Hepatocyte (in vitro differentiated cells): Measurements from ENCODE around the gene ATAD2B. TPM values are rescaled to one million over a fixed set of nuclear protein-coding genes. Genes with fewer than 3 reads are reported as not detected.

Experiments
- DNase-seq: peaks from one replicate; pipeline ENCODE4 v3.0.0-alpha.2; 2016; ENCODE audit warnings: low spot score
- H2AFZ ChIP-seq: fragments of 200-600 bp; sonication (generic); 2 replicates; pipeline ENCODE4 v1.6.0; 2016; ENCODE audit warnings: antibody characterized with exemption, mild to moderate bottlenecking
- H3K27ac ChIP-seq: fragments of 200-600 bp; sonication (generic); 2 replicates; pipeline ENCODE4 v1.5.1; 2016; ENCODE audit warnings: mild to moderate bottlenecking
- H3K27me3 ChIP-seq: fragments of 200-600 bp; sonication (generic); 2 replicates; pipeline ENCODE4 v1.6.1; 2016
- H3K36me3 ChIP-seq: fragments of 200-600 bp; sonication (generic); replicated peaks from 2 replicates; pipeline ENCODE4 v1.5.1; 2016; ENCODE audit warnings: low read depth; ENCODE audit not compliant: insufficient read depth
- H3K4me1 ChIP-seq: fragments of 200-600 bp; sonication (generic); 2 replicates; pipeline ENCODE4 v1.5.1; 2016; ENCODE audit warnings: mild to moderate bottlenecking, moderate library complexity; ENCODE audit not compliant: insufficient read depth
- H3K4me2 ChIP-seq: fragments of 200-600 bp; sonication (generic); 2 replicates; pipeline ENCODE4 v1.6.0; 2016
- H3K4me3 ChIP-seq: fragments of 200-600 bp; sonication (generic); 2 replicates; pipeline ENCODE4 v1.5.1; 2016; ENCODE audit warnings: mild to moderate bottlenecking
- H3K79me2 ChIP-seq: fragments of 200-600 bp; sonication (generic); 2 replicates; pipeline ENCODE4 v1.6.0; 2017; ENCODE audit warnings: mild to moderate bottlenecking
- H3K9me2 ChIP-seq: fragments of 200-600 bp; sonication (generic); replicated peaks from 2 replicates; pipeline ENCODE4 v1.6.0; 2017; ENCODE audit warnings: mild to moderate bottlenecking; ENCODE audit not compliant: insufficient read depth
- H3K9me3 ChIP-seq: fragments of 200-600 bp; sonication (generic); 2 replicates; pipeline ENCODE4 v1.5.1; 2016; ENCODE audit warnings: low read depth, mild to moderate bottlenecking
- H4K20me1 ChIP-seq: fragments of 200-600 bp; sonication (generic); 2 replicates; pipeline ENCODE4 v1.6.0; 2016; ENCODE audit warnings: mild to moderate bottlenecking; ENCODE audit not compliant: insufficient read depth, poor library complexity, severe bottlenecking
- CTCF ChIP-seq: fragments of 200-600 bp; sonication (generic); IDR thresholded peaks from 2 replicates; pipeline ENCODE4 v1.5.1; 2016; ENCODE audit warnings: antibody characterized with exemption, mild to moderate bottlenecking; ENCODE audit not compliant: poor library complexity
- EZH2 ChIP-seq: fragments of 200-600 bp; sonication (generic); IDR thresholded peaks from 2 replicates; pipeline ENCODE4 v1.6.1; 2016; ENCODE audit warnings: antibody characterized with exemption, mild to moderate bottlenecking, borderline replicate concordance
- EZH2phosphoT487 ChIP-seq: fragments of 200-600 bp; sonication (generic); IDR thresholded peaks from one replicate; pipeline ENCODE4 v1.6.1; 2018; ENCODE audit warnings: antibody characterized with exemption, mild to moderate bottlenecking, low read depth, moderate library complexity; ENCODE audit not compliant: unreplicated experiment, severe bottlenecking
- WGBS: methylation state at CpG from one replicate; pipeline ENCODE4 v1.1.6; 2016; ENCODE audit warnings: low lambda C conversion rate; ENCODE audit errors: missing lambda C conversion rate; 5-methylcytosine and 5-hydroxymethylcytosine counted together
- polyA plus RNA-seq: library from polyadenylated mRNA; unstranded; fragments of >200 nt; fragmentation: Nextera tagmentation; extraction: Ambion mirVana; gene quantifications from 2 replicates; pipeline ENCODE4 v1.2.1, GENCODE V29; 2016
- total RNA-seq: library from RNA; depleted of rRNA; stranded (reverse); fragments of >200 nt; gene quantifications from 2 replicates; pipeline ENCODE4 v1.2.3, GENCODE V29; 2014

Gene ATAD2B
- total and polyA plus RNA-seq, 2 experiments from 2014 or later = 6.1 to 17.1 TPM

GRCh38 chr2:23859234-23859633 lies 67.7 kb downstream of the ATAD2B start:
- no peak for TF ChIP-seq EZH2phosphoT487
- TF ChIP-seq EZH2 = no peak
- no peak for TF ChIP-seq CTCF
- no peaks in the 10 kb centered on the region for H3K9me2 ChIP-seq
- no peak for DNase-seq
- H3K4me2 ChIP-seq = no peak overlapping the region
- 98% methylated on average over 2 of the region's 2 CpGs for WGBS
- no peaks in the 10 kb centered on the region for H3K9me3 ChIP-seq
- no peaks in the 10 kb centered on the region for H3K79me2 ChIP-seq
- no peaks in the 10 kb centered on the region for H3K27me3 ChIP-seq
- no peak overlapping the region for H3K27ac ChIP-seq
- H2AFZ ChIP-seq = no peak overlapping the region
- H3K36me3 ChIP-seq = no peaks in the 10 kb centered on the region
- no peaks in the 10 kb centered on the region for H4K20me1 ChIP-seq
- H3K4me3 ChIP-seq = no peak overlapping the region
- no peaks in the 10 kb centered on the region for H3K4me1 ChIP-seq

DNA sequence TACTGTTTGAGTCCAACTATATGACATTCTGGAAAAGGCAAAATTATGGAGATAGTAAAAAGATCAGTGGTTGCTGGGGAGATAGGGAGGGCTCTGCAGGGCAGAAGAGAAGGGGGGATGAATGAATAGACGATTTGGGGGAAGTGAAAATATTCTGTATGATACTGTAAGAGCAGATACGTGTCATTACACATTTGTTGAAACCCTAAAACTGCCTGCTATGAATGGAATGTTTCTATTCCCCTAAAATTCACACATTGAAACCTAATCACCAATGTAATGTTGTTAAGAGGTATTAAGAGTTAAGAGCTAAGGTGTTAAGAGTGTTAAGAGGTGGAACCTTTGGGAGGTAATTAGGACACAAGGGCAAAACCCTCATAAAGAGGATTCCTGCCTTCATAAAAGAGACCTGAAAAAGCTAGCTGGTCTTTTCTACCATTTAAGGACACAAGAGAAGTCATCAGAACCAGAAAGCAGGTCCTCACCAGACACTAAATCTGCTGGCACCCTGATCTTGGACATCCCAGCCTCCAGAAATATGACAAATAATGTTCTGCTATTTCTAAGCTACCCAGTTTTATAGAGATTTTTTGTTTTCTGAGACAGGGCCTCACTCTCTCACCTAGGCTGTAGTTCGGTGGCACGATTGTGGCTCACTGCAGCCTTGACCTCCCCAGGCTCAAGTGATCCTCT lies 76.2 kb downstream of the ATAD2B start:
- no peak overlapping the region for H3K4me3 ChIP-seq
- H3K27me3 ChIP-seq = no peaks in the 10 kb centered on the region
- no peak overlapping the region for H2AFZ ChIP-seq
- no peak overlapping the region for H3K4me2 ChIP-seq
- no peak overlapping the region for H3K27ac ChIP-seq
- H3K79me2 ChIP-seq = no peaks in the 10 kb centered on the region
- DNase-seq = no peak
- H3K9me2 ChIP-seq = no peaks in the 10 kb centered on the region
- TF ChIP-seq EZH2phosphoT487 (no peak), CTCF (no peak), EZH2 (no peak)
- no peaks in the 10 kb centered on the region for H3K4me1 ChIP-seq
- no peaks in the 10 kb centered on the region for H3K9me3 ChIP-seq
- peaks cover 4% of the 10 kb centered on the region for H4K20me1 ChIP-seq
- H3K36me3 ChIP-seq = no peaks in the 10 kb centered on the region
- WGBS = 84% methylated on average over 4 of the region's 4 CpGs

DNA sequence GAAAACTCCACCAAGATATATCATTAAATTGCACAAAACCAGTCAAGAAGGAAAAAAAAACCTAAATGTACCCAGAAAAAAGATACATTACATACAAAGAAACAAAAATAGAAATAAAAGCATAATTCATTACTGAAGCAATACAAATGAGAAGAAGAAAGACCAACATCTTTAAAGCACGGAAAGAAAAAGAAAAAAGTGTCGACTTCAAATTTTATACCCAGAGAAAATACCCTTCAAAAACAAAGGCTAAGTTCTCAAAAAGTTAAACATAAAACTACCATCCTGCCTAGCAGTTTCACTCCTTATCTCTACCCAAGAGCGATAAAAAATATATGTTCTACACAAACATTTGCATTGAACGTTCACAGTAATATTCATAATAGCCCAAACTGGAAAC lies 82.0 kb downstream of the ATAD2B start:
- WGBS = 97% methylated on average over 4 of the region's 4 CpGs
- Histone ChIP-seq H4K20me1 (peaks cover under 1% of the 10 kb centered on the region), H3K27me3 (no peaks in the 10 kb centered on the region), H3K4me2 (no peak overlapping the region), H3K27ac (no peak overlapping the region), H3K9me2 (no peaks in the 10 kb centered on the region), H3K4me1 (no peaks in the 10 kb centered on the region), H3K9me3 (no peaks in the 10 kb centered on the region), H3K79me2 (peaks cover 8% of the 10 kb centered on the region), H3K36me3 (no peaks in the 10 kb centered on the region), H2AFZ (no peak overlapping the region), H3K4me3 (no peak overlapping the region)
- TF ChIP-seq EZH2phosphoT487 = no peak
- TF ChIP-seq EZH2 = no peak
- no peak for TF ChIP-seq CTCF
- DNase-seq = no peak
